Activated CD8-positive, alpha-beta T cell treated with anti-CD3 and anti-CD28 coated beads for 36 hours (primary cell): ENCODE measurements around the gene NCAN. TPM values are rescaled to one million over a fixed set of nuclear protein-coding genes. Genes with fewer than 3 reads are reported as not detected.

ENCODE experiments used
- ATAC-seq: fragments of 200-7000 bp; cut with Tn5 transposase; one replicate; pipeline ENCODE4 v1.10.0; 2021; ENCODE audit warnings: mild to moderate bottlenecking, moderate library complexity
- CTCF ChIA-PET: fragments of 350-600 bp; sonication (Branson Sonifier 250); formaldehyde crosslinking; loops from one replicate; lab custom pipeline; 2021; ENCODE audit warnings: antibody characterized with exemption; lab: Charles Lee
- POLR2A ChIA-PET: fragments of 350-600 bp; sonication (Branson Sonifier 250); formaldehyde crosslinking; loops from one replicate; lab custom pipeline; 2021; ENCODE audit warnings: antibody characterized with exemption; lab: Charles Lee
- DNase-seq: peaks from one replicate; pipeline ENCODE4 v3.0.0-alpha.2; 2020
- H3K27ac Mint-ChIP-seq: one replicate; pipeline ENCODE4 v1.8.0; 2021; ENCODE audit warnings: mild to moderate bottlenecking, mixed read lengths
- H3K27me3 Mint-ChIP-seq: one replicate; pipeline ENCODE4 v1.8.0; 2021; ENCODE audit warnings: mixed read lengths
- H3K36me3 Mint-ChIP-seq: one replicate; pipeline ENCODE4 v1.8.0; 2021; ENCODE audit warnings: low read depth, mixed read lengths
- H3K4me1 Mint-ChIP-seq: one replicate; pipeline ENCODE4 v1.8.0; 2021; ENCODE audit warnings: low read depth, mixed read lengths
- H3K4me3 Mint-ChIP-seq: one replicate; pipeline ENCODE4 v1.8.0; 2021; ENCODE audit warnings: mild to moderate bottlenecking, moderate library complexity, mixed read lengths
- H3K9me3 Mint-ChIP-seq: one replicate; pipeline ENCODE4 v1.8.0; 2021; ENCODE audit warnings: mixed read lengths
- intact Hi-C: fragments of 100-400 bp; cut with micrococcal nuclease; formaldehyde crosslinking; loops from one replicate; pipeline ENCODE4 v1.10.0; 2022
- total RNA-seq, 2 experiments: library from RNA; stranded (reverse); gene quantifications; one replicate each; pipeline ENCODE4 v1.2.3, GENCODE V29; 2021
- TF ChIP-seq, protein P1 (sequence below): fragments of 200-600 bp; IDR thresholded peaks from one replicate; pipeline ENCODE4 v1.8.0; 2022; ENCODE audit warnings: antibody characterized with exemption, mild to moderate bottlenecking

NCAN gene
- total RNA-seq, 2 experiments from 2014 or later: not detected

DNA sequence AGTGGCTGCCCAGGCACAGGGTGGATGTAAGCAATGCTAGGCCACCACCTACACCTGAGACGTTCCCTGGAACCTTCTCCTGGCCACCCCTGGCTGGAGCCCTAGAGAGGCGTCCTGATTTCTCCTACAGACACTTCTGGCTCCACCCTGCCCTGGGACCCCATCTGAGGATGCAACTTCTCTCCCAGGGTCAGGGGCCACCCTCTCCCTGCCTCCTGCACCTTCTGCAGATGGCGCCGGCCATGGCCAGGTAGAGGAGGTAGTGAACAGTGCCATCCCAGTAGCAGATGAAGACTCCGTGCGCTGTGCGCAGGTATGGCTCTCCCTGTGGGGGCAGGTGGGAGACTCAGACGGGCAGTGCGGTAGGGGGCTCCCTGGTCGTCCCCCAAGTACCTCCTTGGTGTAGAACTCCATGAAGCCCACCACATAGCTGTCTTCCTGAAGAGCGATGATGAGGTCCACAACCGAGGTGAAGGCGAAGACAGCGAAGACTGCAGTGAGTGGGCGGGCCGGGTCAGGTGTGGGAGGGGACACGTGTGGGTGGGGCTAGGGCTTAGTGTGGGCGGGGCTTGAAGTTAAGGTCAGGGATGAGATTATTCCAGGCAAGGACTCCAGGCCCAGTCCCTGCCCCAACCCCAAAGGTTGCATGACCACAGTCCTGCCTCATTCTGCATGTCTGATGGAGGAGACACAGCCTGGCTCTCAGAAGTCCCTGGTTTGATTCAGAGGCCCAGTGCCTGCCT is 58.4 kb downstream of the NCAN start:
- intact Hi-C loops: no loop called here
- no peaks in the 10 kb centered on the region for H3K9me3 Mint-ChIP-seq
- DNase-seq (no peak), ATAC-seq (no peak)
- TF ChIP-seq, protein P1, sequence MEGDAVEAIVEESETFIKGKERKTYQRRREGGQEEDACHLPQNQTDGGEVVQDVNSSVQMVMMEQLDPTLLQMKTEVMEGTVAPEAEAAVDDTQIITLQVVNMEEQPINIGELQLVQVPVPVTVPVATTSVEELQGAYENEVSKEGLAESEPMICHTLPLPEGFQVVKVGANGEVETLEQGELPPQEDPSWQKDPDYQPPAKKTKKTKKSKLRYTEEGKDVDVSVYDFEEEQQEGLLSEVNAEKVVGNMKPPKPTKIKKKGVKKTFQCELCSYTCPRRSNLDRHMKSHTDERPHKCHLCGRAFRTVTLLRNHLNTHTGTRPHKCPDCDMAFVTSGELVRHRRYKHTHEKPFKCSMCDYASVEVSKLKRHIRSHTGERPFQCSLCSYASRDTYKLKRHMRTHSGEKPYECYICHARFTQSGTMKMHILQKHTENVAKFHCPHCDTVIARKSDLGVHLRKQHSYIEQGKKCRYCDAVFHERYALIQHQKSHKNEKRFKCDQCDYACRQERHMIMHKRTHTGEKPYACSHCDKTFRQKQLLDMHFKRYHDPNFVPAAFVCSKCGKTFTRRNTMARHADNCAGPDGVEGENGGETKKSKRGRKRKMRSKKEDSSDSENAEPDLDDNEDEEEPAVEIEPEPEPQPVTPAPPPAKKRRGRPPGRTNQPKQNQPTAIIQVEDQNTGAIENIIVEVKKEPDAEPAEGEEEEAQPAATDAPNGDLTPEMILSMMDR: no peak
- H3K27ac Mint-ChIP-seq: no peak overlapping the region
- ChIA-PET CTCF (no interaction called here), POLR2A (no interaction called here)
- H3K4me1 Mint-ChIP-seq: peaks cover 3% of the 10 kb centered on the region
- H3K4me3 Mint-ChIP-seq: no peak overlapping the region
- H3K36me3 Mint-ChIP-seq: peaks cover 3% of the 10 kb centered on the region
- peaks cover 13% of the 10 kb centered on the region for H3K27me3 Mint-ChIP-seq

DNA sequence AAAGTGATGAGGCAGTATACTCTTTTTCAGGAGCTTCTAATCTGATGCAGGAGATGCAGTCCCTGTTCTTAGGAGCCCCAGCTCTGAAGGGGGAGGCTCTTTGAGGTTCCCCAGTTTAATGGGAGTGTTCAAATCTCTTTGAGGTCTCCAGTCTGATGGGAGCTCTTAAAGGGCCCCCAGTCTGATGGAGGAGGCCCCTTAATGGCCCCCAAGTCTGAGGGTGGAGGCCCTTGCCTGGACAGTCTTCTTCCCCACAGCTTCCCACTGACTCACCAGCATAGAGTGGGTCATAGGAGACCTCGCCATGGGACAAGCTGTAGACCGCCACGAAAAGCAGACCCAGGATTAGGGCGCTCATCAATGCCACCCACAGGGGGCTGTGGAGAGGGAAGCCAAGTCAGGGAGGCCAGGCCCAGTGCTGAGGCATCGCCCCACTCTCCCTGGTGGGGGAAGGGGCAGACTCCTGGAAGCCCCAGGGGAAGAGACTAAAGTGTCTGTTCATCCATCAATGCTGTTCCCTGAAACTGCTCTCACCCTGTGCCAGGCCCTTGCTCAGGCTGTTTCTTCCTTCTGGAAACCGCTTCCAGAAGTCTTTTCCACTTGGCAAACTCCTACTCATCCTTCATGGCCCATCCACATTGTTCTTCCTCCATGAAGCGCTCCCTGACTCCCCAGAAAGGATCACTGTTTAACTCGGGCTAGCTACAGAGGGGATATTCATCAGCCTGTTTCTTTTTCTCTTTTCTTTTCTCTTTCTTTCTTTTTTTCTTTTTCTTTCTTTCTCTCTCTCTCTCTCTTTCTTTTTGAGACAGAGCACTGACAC is 59.2 kb downstream of the NCAN start:
- intact Hi-C loops: no loop called here
- peaks cover 13% of the 10 kb centered on the region for H3K27me3 Mint-ChIP-seq
- ChIA-PET POLR2A (no interaction called here), CTCF (interaction anchor here (0.6 kb wide), 1 partner anchor 1064 kb away, joined by 3 read pairs; no protein-coding TSS in a partner anchor)
- no peaks in the 10 kb centered on the region for H3K9me3 Mint-ChIP-seq
- peaks cover 3% of the 10 kb centered on the region for H3K4me1 Mint-ChIP-seq
- no peak overlapping the region for H3K27ac Mint-ChIP-seq
- DNase-seq: no peak
- no peak for ATAC-seq
- H3K36me3 Mint-ChIP-seq: peaks cover 6% of the 10 kb centered on the region
- no peak overlapping the region for H3K4me3 Mint-ChIP-seq
- TF ChIP-seq, protein P1: no peak

DNA sequence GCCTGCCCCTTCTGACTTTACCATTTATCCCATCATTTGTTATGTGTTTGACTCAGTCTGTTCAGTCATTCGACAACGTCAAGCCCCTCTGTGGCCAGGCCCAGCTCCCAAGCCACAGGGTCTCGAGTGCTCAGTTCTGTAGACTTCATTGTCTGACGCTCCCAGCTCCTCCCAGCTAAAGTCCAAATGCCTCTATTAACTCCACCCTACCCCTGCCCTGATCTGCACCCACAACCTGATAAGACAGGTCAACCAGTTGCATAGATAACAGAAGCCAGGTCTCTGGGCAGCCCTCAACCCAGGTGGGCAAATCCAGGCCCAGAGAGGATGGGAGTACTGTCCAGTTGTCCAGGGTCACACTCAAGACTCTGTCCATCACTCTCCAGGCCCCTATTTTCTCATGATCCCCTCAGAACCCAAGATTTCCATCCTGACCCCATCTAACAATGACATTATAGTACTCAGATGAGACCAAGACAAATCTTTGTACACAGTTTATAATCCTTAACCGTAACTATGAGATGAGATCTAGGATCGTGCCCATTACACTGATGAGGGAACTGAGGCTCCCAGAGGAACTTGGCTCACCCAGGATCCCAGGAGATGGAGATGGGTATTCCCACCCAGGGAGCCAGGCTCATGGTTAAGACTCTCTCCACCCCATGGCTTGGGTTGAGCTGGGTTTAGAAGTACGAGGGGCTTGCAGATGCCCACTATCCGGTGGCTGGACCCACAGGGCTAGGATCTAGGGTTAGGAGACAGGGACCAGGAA is 60.3 kb downstream of the NCAN start:
- TF ChIP-seq, protein P1: no peak
- no peaks in the 10 kb centered on the region for H3K9me3 Mint-ChIP-seq
- ATAC-seq: no peak
- peaks cover 13% of the 10 kb centered on the region for H3K27me3 Mint-ChIP-seq
- peaks cover 3% of the 10 kb centered on the region for H3K4me1 Mint-ChIP-seq
- no peak overlapping the region for H3K27ac Mint-ChIP-seq
- POLR2A ChIA-PET: interaction anchor here (0.6 kb wide), 1 partner anchor 855 kb away, joined by 4 read pairs; no protein-coding TSS in a partner anchor
- intact Hi-C loops: no loop called here
- no peak overlapping the region for H3K4me3 Mint-ChIP-seq
- peaks cover 15% of the 10 kb centered on the region for H3K36me3 Mint-ChIP-seq
- DNase-seq: no peak
- CTCF ChIA-PET: no interaction called here

DNA sequence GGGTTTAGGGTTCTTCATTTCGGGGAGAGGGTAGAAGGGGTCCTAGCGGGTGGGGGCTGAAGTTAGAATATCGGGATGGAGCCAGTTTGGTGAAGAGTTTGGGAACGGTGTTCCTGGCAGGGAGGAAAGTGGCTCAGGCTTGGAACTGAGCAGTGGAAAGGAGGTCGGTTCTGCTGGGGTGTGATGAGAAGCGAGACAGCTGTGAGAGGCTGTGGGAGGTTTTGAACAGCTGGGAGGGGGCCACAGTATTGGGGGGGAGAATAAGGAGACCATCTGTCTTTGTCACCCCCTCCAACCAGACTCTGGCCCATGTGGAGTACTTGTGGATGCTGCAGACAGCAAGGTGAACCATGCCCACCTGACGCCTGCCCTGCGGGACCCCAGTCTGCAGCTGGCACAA is 62.4 kb downstream of the NCAN start:
- peaks cover 3% of the 10 kb centered on the region for H3K4me1 Mint-ChIP-seq
- ATAC-seq (no peak), DNase-seq (no peak)
- H3K36me3 Mint-ChIP-seq: peaks cover 24% of the 10 kb centered on the region
- no peaks in the 10 kb centered on the region for H3K9me3 Mint-ChIP-seq
- TF ChIP-seq, protein P1: no peak
- intact Hi-C loops: no loop called here
- H3K27ac Mint-ChIP-seq: no peak overlapping the region
- ChIA-PET POLR2A (interaction anchor here (0.6 kb wide), 1 partner anchor 18 kb away, joined by 3 read pairs; no protein-coding TSS in a partner anchor), CTCF (no interaction called here)
- H3K4me3 Mint-ChIP-seq: no peak overlapping the region
- peaks cover 13% of the 10 kb centered on the region for H3K27me3 Mint-ChIP-seq
